HG03342 (cell line): Measurements from ENCODE around the gene ACADL.
"Not testable (repeated sequence)": the region's sequence is repeated elsewhere in the genome, so short reads cannot be mapped to it uniquely, and the experiment has no call there.

Experiments
- ATAC-seq: cut with Tn5 transposase; IDR thresholded peaks from one replicate; pipeline ENCODE4 v1.9.1; 2021; ENCODE audit warnings: mild to moderate bottlenecking, moderate library complexity; ENCODE audit not compliant: unreplicated experiment

Gene ACADL

GRCh38 chr2:210203558-210203957 is 21.7 kb downstream of the ACADL start:
- no peak for ATAC-seq

- no peak for ATAC-seq
Measured at GRCh38 chr2:210203147-210203546, 22.1 kb downstream of the ACADL start.

GRCh38 chr2:210199854-210200253 is 25.4 kb downstream of the ACADL start:
- no peak for ATAC-seq

DNA sequence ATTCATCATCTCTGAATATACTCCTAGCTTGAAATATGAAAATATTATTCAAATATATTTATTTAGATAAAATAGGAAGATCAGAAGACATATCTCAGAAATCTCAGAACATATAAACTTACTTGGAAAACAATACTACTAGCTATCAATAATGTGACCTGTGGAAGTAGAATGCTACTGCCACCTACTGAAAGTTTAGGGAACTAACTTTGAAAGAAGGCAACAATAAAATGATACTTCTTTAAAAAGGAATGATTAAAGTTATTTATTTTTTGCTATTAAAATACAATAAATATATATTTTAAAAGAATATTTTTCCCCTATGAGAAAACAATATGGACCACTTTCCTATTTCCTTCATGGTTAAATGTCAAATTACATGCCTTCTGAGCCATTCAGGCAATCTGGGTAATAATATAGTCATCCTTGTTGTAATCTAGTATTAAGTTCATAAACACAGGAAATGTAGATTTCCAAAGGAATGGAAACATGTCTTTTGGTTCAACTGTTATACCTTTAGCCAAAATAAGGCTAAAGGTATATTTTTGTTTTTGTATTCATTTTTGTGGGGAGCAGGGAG is 26.0 kb downstream of the ACADL start:
- ATAC-seq: peak; percentile 67

GRCh38 chr2:210198326-210198725 is 26.9 kb downstream of the ACADL start:
- no peak for ATAC-seq

GRCh38 chr2:210197720-210198119 is 27.5 kb downstream of the ACADL start:
- ATAC-seq: no peak

GRCh38 chr2:210195101-210195852 is 30.0 kb downstream of the ACADL start:
- no peak for ATAC-seq

GRCh38 chr2:210190345-210190744 is 34.9 kb downstream of the ACADL start:
- no peak for ATAC-seq

- ATAC-seq: peak; percentile 63
Measured at GRCh38 chr2:210189452-210190138, 35.7 kb downstream of the ACADL start.

DNA sequence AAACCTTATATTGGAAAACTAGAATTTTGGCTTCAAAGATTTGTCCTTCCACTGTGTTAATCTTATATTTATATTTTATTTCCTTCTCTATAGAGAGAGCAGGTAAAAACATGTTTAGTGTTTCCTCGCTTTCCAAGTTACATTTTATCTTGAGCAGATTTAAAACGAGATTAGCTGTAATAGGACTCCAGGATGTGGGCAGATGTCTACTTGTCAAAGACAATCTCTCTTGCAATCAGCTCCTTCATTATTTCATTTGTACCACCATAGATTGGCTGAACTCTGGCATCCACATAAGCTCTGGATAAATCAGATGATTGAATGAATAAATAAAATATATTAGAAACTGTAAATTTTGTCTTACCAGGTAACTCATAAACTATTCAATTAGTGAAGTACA is 36.5 kb downstream of the ACADL start:
- ATAC-seq: no peak

GRCh38 chr2:210188190-210188589 is 37.1 kb downstream of the ACADL start:
- ATAC-seq: no peak

- ATAC-seq: not testable (repeated sequence)
Measured at GRCh38 chr2:210183936-210184335, 41.3 kb downstream of the ACADL start.

DNA sequence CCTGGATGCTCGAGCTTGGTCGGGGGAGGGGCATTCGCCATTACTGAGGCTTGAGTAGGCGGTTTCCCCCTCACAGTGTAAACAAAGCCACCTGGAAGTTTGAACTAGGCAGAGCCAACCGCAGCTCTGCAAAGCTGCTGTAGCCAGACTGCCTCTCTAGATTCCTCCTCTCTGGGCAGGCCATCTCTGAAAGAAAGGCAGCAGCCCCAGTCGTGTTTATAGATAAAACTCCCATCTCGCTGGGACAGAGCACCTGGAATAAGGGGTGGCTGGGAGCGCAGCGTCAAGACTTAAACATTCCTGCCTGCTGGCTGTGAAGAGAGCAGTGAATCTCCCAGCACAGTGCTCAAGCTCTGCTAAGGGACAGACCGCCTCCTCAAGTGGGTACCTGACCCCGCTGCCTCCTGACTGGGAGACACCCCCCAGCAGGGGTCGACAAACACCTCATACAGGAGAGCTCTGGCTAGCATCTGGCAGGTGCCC is 43.6 kb downstream of the ACADL start:
- ATAC-seq: not testable (repeated sequence)

GRCh38 chr2:210181033-210181605 is 44.1 kb downstream of the ACADL start:
- not testable (repeated sequence) for ATAC-seq

GRCh38 chr2:210180477-210180876 is 44.8 kb downstream of the ACADL start:
- ATAC-seq: no peak

DNA sequence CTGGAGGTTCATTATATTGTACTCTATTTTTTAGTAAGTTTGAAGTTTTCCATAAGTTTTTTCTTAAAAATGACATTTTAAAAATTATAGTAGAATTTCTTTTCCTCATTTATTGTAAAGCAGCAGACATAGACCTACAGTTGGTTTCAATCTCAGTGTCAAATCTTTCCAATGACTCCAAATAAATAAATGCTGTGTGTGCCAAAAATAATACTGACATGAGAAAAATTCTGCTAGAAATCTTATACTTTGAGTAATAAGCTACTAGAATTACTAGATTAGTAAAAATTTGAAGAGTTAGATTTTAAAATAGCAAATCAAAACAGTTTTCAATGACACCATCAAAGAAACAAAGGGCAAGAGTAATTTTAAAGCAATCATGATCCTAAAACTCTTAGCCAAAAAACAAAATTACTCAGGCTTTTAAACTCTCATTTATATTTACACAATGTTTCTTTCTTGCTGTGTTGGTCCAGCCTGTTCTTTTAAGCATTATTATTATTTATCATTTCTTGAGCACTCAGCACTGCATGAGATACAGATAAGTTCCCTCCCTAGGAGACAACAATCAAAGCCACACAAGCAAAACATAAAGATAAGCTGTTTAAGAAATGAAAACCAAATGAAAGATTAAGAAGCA is 45.8 kb downstream of the ACADL start:
- ATAC-seq: no peak

GRCh38 chr2:210177769-210178168 is 47.5 kb downstream of the ACADL start:
- ATAC-seq: no peak

DNA sequence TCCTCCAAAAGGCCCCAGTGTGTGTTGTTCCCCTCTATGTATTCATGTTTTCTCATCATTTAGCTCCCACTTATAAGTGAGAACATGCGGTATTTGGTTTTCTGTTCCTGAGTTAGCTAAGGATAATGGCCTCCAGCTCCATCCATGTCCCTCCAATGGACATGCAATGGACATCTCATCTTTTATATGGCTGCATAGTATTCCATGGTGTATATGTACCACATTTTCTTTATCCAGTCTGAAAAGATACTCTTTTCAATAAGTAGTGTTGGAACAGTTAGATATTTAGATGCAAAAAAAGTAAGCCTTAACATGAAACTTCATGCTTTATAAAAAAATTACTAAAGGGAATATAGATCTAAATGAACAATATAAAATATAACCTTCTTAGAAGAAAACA is 48.1 kb downstream of the ACADL start:
- not testable (repeated sequence) for ATAC-seq

GRCh38 chr2:210174086-210174485 is 51.2 kb downstream of the ACADL start:
- ATAC-seq: no peak

GRCh38 chr2:210172219-210172575 is 53.0 kb downstream of the ACADL start:
- ATAC-seq: no peak
